ENCODE data around the gene SUPT5H. TPM values are rescaled to one million over a fixed set of nuclear protein-coding genes. Genes with fewer than 3 reads are reported as not detected.

SUPT5H gene
- total and polyA plus RNA-seq, 2 of the 13 experiments (the other 11 are each of a cell fraction or from before 2014, with no cell fraction given): 48.2 to 51.7 TPM

- peak; percentile 86; the same call in 1 of the 2 replicates for TF ChIP-seq ZZZ3 (CRISPR knock-in tag; IDR thresholded peaks at IDR 0.05; ENCODE audit: borderline replicate concordance)
- TF ChIP-seq ARID5B (CRISPR knock-in tag; IDR thresholded peaks at IDR 0.05): 0 out of 2 replicates have a peak, but pooled peaks have one; percentile 31
- no peak for TF ChIP-seq CSRNP2 (CRISPR knock-in tag; conservative IDR thresholded peaks at IDR 0.05; ENCODE audit: low read depth)
- no peak for TF ChIP-seq GTF3A (CRISPR knock-in tag; conservative IDR thresholded peaks at IDR 0.05)
- peak; percentile 82 for TF ChIP-seq BCL3 (CRISPR knock-in tag; IDR thresholded peaks at IDR 0.05)
- TF ChIP-seq TCF7L2 (IDR thresholded peaks at IDR 0.05; ENCODE audit: low read depth, low read length): no peak
- TF ChIP-seq RAD21 (CRISPR knock-in tag; IDR thresholded peaks at IDR 0.05): 0 out of 2 replicates have a peak, but pooled peaks have one; percentile 5
- no peak for TF ChIP-seq PHB2 (IDR thresholded peaks at IDR 0.05; ENCODE audit: partially characterized antibody)
- peak in 1 of 2 experiments; percentile 26; a peak in 1 of 4 replicates for TF ChIP-seq REST (IDR thresholded peaks at IDR 0.05; ENCODE audit: borderline replicate concordance in 1 of 2, low read depth in 1 of 2, low read length in 2 of 2)
- no peak; the same call in 1 of the 2 replicates for TF ChIP-seq KLF6 (CRISPR knock-in tag; IDR thresholded peaks at IDR 0.05)
- TF ChIP-seq ZMAT5 (CRISPR knock-in tag; IDR thresholded peaks at IDR 0.05; ENCODE audit: borderline replicate concordance, low read depth): no peak
- 0 out of 2 replicates have a peak, but pooled peaks have one; percentile 49 for TF ChIP-seq KLF15 (CRISPR knock-in tag; IDR thresholded peaks at IDR 0.05; ENCODE audit: borderline replicate concordance)
- peak; percentile 65 for TF ChIP-seq BCL6 (CRISPR knock-in tag; IDR thresholded peaks at IDR 0.05)
- no peak for TF ChIP-seq ZNF382 (CRISPR knock-in tag; IDR thresholded peaks at IDR 0.05; ENCODE audit: borderline replicate concordance)
- TF ChIP-seq ZNF749 (CRISPR knock-in tag; IDR thresholded peaks at IDR 0.05; ENCODE audit: borderline replicate concordance): no peak
- peak; percentile 91 for TF ChIP-seq MXD3 (CRISPR knock-in tag; IDR thresholded peaks at IDR 0.05)
Observed at GRCh38 chr19:39445196-39446111, at the start of gene SUPT5H (continued).
